Cardiac fibroblast (primary cell): ENCODE measurements around the gene ZNF81.

ENCODE experiments used
- DNase-seq, 2 donors: peaks; one replicate each; pipeline versions ENCODE4 v3.0.0 to v3.0.0-alpha.2; 2010; ENCODE audit warnings: low read depth in 2 of 2
- H3K4me3 ChIP-seq, 2 donors: replicated peaks in 1 of 2; 1 replicate in 1 of 2; 2 replicates in 1 of 2; pipeline ENCODE4 v1.5.1; 2011; ENCODE audit warnings: low read depth in 2 of 2, low read length in 2 of 2, mild to moderate bottlenecking in 2 of 2, moderate library complexity in 1 of 2
- TF ChIP-seq, protein P1 (sequence below): IDR thresholded peaks from one replicate; pipeline ENCODE4 v1.5.1; 2011; ENCODE audit warnings: low read depth, mild to moderate bottlenecking, low read length, inconsistent platforms

Gene ZNF81

DNA sequence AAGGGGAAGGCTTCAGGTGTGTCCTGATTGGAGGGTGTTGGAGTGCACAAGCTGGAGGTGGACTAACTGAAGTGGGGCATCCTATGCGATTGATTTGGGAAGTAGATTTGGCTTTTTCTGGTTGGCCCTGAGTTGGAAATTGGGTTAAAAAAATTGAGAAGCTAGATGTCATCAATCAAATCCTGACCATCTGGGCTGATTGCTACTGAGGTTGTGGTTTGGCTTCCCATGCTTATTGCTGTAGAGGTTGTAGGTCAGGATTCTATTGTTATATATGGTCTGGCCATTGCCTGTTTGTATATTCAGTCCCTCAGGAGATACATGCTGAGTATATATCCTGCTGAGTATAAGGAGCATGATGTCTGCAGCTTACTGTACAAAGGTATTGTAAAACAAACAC is 7.7 kb upstream of the ZNF81 start:
- no peak for DNase-seq
- TF ChIP-seq, protein P1, sequence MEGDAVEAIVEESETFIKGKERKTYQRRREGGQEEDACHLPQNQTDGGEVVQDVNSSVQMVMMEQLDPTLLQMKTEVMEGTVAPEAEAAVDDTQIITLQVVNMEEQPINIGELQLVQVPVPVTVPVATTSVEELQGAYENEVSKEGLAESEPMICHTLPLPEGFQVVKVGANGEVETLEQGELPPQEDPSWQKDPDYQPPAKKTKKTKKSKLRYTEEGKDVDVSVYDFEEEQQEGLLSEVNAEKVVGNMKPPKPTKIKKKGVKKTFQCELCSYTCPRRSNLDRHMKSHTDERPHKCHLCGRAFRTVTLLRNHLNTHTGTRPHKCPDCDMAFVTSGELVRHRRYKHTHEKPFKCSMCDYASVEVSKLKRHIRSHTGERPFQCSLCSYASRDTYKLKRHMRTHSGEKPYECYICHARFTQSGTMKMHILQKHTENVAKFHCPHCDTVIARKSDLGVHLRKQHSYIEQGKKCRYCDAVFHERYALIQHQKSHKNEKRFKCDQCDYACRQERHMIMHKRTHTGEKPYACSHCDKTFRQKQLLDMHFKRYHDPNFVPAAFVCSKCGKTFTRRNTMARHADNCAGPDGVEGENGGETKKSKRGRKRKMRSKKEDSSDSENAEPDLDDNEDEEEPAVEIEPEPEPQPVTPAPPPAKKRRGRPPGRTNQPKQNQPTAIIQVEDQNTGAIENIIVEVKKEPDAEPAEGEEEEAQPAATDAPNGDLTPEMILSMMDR, result no peak
- H3K4me3 ChIP-seq, result no peak overlapping the region

DNA sequence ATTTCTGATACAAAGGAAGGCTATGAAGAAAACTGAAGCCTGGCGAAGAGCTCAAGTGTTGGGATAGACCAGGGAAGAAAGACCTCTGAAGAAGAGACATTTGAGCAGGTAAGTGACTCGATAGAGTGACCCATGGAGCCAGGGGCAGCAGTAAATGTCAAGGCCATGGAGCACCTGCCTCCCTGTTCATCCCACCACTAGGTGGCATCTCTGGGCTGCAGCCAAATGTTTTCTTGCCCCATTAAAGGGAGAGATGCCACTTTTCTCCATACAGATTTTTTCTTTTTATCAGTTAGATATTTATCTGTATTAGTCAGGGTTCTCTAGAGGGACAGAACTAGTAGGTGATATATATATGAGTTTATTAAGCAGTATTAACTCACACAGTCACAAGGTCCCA is 4.9 kb upstream of the ZNF81 start:
- no peak overlapping the region for H3K4me3 ChIP-seq
- TF ChIP-seq, protein P1, result peak; percentile 60
- peak; percentile 33 to 55 for DNase-seq

DNA sequence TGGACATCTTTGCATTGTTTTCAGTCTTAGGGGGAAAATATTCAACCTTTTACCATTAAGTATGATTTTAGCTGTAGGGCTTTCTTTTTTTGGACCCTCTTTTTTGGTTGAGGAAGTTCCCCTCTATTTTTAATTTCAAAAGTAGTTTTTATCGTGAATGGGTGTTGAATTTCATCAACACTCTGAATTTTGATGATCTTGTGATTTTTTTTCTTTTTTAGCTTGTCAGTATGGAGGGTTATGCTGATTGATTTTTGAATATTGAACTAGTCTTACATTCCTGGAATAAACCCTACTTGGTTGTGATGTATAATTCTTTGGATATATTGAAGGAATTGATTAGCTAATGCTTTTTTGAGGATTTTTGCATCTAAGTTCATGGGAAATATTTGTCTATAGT is 1.7 kb downstream of the ZNF81 start:
- H3K4me3 ChIP-seq, result no peak overlapping the region
- DNase-seq, result no peak
- TF ChIP-seq, protein P1, result no peak

DNA sequence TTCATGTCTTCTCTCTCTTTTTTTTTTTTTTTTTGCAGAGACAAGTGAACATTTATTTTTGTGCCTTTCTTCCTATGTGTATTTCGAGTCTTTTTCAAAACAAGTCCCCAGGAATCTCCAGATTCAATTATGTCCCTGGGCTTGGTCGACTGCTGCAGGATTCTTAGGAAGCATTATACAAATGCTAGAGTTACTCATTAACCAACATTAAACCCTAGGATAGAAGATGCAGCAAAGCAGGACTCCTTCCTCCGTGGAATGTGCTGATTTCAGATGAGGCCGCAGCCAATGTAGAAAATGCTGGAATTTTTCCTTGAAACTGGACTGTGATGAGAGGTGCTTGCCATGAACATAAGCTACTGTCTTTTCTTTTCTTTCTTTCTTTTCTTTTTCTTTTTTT is 3.4 kb downstream of the ZNF81 start:
- TF ChIP-seq, protein P1, result no peak
- no peak for DNase-seq
- no peak overlapping the region for H3K4me3 ChIP-seq

DNA sequence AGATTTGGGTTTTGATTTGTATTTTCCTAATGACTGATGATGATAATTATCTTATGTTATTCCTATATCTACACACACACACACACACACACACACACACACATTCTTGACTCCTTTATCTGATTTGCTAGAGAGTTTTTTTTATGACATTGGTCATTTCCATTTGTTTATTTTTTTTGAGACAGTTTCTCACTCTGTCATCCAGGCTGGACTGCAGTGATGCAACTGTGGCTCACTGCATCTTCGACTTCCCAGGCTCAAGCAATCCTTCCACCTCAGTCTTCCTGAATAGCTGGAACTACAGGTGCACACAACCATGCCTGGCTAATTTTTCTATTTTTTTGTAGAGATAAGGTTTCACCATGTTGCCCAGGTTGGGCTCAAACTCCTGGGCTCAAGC is 6.7 kb downstream of the ZNF81 start:
- no peak overlapping the region for H3K4me3 ChIP-seq
- peak in 1 of 2 donors; percentile 13 for DNase-seq

DNA sequence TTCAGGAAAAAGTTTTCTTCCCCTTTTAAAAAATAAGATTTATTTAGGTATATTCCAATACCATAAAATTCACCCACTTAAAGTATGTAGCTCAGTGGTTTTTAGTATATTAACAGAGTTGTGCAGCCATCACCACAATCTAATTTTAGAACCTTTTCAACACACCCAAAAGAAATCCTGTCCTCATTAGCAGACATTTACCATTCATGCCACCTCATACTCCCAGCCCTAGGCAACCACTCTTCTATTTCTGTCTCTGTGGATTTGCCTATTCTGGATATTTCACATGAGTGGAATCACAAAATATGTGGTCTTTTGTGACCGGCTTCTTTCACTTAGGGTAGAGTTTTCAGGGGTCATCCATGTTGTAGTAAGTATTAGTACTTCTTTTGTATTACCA is 7.4 kb downstream of the ZNF81 start:
- no peak for DNase-seq
- H3K4me3 ChIP-seq, result no peak overlapping the region
- TF ChIP-seq, protein P1, result no peak

More for the DNA sequence above, 6.7 kb downstream of the ZNF81 start:
- TF ChIP-seq, protein P1, result no peak

DNA sequence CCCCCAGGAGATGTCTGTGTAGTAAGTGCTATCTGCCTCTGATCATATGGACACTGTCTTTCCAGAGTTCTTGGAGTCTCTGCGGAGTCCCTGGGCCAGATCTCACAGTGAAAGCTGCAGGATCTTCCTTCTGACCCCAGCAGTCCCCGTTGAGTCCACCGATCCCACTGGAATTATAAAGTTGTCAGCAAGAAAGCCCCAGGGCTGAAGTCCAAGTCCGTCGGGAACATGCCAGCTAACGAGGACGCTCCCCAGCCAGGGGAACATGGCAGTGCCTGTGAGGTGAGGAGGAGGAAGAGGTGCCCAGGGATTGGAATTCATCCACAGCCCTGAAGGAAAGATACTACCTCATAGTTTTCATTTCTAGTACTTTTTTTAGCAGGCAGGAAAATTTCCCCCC is 9.3 kb downstream of the ZNF81 start:
- no peak for DNase-seq
- TF ChIP-seq, protein P1, result no peak
- H3K4me3 ChIP-seq, result no peak overlapping the region
